Measurements from ENCODE around the gene TBCC.
A peak's percentile ranks its signal among the peaks of the same experiment; 100 is the strongest.
"Not testable (repeated sequence)": the region's sequence is repeated elsewhere in the genome, so short reads cannot be mapped to it uniquely, and the experiment has no call there.

Gene TBCC

DNA sequence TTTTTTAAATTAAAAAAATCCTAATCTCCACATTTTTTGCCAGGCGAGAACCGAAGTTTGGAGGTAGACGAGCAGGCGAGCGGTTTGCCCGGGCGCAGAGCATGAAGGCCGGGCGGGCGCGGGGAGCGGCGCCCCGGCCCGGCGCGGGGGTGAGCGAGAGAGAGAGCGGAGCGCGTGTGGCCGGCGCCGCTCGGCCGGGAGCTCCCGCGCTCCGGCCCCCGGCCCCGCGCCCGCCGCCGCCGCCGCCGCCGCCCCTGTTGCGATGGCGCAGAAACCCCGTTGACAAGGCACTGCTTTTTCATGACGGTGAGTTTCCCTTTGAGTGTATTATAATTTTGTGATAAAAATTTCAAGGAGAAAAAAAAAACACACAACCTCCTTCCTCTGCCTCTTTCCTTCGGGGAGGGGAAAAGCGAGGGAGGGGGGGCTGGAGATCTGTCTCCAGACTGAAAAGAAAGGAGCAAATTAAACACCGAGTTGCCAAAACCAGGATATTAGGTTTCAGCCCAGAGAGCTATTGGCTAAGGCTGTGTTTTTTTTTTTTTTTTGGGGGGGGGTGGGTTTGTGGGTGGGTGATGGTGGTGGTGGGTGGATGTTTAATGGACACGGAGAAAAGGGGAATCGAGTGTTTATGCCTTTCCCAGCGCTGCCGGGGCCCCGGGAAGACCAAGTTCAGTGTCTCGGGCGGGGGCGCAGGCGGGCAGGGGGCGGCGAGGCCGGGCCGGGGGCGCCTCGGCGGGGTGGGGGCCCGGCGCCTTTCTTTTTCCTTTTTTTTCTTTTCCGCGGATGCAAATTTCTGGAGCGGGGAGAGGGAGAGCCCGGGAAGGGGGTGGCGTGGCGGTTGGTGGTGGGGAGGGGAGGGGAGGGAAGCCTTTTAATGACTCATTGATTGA, 36.1 kb upstream of the TBCC start, which contains the start of gene BICRAL:
Gene BICRAL (plus strand): TSS at position 257 of the 893 bp plus-strand sequence. CDS start 39,971 bp downstream, outside the sequence.
- DNase-seq (ENCODE audit: low read depth), result peak; percentile 66
- peak within 1 kb of the TSS; percentile 72 for H3K4me3 ChIP-seq (ENCODE audit: low read depth, low read length)
- TF ChIP-seq, protein P1, sequence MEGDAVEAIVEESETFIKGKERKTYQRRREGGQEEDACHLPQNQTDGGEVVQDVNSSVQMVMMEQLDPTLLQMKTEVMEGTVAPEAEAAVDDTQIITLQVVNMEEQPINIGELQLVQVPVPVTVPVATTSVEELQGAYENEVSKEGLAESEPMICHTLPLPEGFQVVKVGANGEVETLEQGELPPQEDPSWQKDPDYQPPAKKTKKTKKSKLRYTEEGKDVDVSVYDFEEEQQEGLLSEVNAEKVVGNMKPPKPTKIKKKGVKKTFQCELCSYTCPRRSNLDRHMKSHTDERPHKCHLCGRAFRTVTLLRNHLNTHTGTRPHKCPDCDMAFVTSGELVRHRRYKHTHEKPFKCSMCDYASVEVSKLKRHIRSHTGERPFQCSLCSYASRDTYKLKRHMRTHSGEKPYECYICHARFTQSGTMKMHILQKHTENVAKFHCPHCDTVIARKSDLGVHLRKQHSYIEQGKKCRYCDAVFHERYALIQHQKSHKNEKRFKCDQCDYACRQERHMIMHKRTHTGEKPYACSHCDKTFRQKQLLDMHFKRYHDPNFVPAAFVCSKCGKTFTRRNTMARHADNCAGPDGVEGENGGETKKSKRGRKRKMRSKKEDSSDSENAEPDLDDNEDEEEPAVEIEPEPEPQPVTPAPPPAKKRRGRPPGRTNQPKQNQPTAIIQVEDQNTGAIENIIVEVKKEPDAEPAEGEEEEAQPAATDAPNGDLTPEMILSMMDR (IDR thresholded peaks at IDR 0.05; ENCODE audit: low read depth, low read length, missing control alignments), result no peak
- in situ Hi-C loops (cut with HindIII; ENCODE audit: low sequenced_read_pairs), result loop anchor here (5.0 kb wide), 1 partner anchor 90 kb away; no protein-coding TSS in a partner anchor

DNA sequence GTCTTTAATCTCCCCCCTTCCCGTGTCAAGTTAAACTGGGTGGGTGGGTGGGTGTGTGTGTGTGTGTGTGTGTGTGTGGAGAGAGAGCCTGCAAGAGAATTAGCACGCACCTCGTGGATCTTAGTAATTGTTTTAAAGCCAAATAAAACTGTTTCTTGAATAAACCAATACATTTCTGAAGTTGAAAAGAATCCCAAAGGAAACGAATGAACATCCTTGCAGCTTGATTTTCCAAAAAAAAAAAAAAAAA, 35.6 kb upstream of the TBCC start:
- TF ChIP-seq, protein P1 (IDR thresholded peaks at IDR 0.05; ENCODE audit: low read depth, low read length, missing control alignments), result no peak
- H3K4me3 ChIP-seq (ENCODE audit: low read depth, low read length), result peak overlapping the region; percentile 72
- no peak for DNase-seq (ENCODE audit: low read depth)
- in situ Hi-C loops (cut with HindIII; ENCODE audit: low sequenced_read_pairs), result loop anchor here (5.0 kb wide), 1 partner anchor 89 kb away; no protein-coding TSS in a partner anchor

DNA sequence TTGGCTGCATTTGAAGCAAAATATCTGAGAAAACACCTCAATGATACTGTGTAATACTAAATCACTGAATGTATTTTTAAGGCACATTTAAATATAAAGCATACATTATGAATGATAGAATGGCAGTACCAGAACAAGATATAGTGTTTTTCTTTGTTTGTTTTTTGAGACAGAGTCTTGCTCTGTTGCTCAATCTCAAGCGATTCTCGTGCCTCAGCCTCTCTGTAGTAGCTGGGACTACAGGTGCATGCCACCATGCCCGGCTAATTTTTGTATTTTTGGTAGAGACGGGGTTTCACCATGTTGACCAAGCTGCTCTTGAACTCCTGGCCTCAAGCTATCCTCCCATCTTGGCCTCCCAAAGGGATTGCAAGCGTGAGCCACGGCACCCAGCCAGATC, 33.6 kb upstream of the TBCC start:
- no peak overlapping the region for H3K4me3 ChIP-seq (ENCODE audit: low read depth, low read length)
- no peak for DNase-seq (ENCODE audit: low read depth)
- in situ Hi-C loops (cut with HindIII; ENCODE audit: low sequenced_read_pairs), result no loop called here
- TF ChIP-seq, protein P1 (IDR thresholded peaks at IDR 0.05; ENCODE audit: low read depth, low read length, missing control alignments), result no peak

DNA sequence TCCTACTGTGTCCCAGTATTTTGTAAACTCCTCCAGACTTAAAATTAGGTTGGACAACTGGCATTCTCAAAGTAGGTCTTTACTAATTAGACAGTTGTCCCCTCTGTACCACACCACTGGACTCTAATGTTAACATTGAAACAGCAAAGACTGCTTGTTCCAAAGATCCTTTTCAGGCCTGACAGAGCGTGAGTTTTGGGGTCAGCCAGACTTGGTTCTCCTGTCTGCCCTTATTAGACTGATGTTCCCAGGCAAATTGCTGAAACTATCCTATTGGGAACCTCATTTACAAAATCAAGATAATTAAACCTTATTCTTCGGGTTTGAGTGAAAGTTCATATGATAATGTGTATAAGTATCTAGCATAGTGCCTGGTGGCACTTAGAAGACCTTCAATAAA, 32.2 kb upstream of the TBCC start:
- DNase-seq (ENCODE audit: low read depth), result no peak
- H3K4me3 ChIP-seq (ENCODE audit: low read depth, low read length), result no peak overlapping the region
- in situ Hi-C loops (cut with HindIII; ENCODE audit: low sequenced_read_pairs), result no loop called here
- TF ChIP-seq, protein P1 (IDR thresholded peaks at IDR 0.05; ENCODE audit: low read depth, low read length, missing control alignments), result no peak

DNA sequence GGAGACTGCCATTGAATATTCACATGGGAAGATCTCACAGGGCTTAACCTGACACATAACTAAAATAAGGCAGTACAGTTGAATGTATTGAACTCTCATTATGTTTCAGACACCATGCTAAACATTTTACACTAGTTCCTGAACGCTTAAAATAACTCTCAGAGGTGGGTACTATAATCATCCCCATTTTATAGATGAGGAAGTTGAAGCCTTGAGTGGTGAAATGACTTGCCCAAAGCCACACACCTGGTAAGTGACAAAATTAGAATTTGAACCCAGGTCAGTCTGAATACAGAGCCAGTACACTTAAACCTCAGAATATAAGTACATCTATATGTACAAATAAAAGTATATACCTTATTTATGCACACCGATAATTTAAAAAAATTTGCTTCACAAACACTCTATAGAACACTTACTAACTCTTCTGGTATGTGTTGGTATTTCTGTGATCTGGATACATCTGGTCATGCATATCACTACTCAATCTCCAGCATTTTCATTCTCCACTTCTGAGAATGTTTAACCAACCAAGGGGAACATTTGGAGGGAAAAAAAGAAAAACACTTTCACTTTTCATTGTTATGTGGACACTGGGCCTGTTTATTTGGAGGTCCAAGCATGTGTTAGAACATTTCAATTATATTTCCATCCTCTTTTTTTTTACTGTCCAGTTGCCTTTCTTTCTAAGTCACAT, 31.4 kb upstream of the TBCC start:
- DNase-seq (ENCODE audit: low read depth), result peak; percentile 63
- in situ Hi-C loops (cut with HindIII; ENCODE audit: low sequenced_read_pairs), result no loop called here
- no peak overlapping the region for H3K4me3 ChIP-seq (ENCODE audit: low read depth, low read length)
- TF ChIP-seq, protein P1 (IDR thresholded peaks at IDR 0.05; ENCODE audit: low read depth, low read length, missing control alignments), result no peak

DNA sequence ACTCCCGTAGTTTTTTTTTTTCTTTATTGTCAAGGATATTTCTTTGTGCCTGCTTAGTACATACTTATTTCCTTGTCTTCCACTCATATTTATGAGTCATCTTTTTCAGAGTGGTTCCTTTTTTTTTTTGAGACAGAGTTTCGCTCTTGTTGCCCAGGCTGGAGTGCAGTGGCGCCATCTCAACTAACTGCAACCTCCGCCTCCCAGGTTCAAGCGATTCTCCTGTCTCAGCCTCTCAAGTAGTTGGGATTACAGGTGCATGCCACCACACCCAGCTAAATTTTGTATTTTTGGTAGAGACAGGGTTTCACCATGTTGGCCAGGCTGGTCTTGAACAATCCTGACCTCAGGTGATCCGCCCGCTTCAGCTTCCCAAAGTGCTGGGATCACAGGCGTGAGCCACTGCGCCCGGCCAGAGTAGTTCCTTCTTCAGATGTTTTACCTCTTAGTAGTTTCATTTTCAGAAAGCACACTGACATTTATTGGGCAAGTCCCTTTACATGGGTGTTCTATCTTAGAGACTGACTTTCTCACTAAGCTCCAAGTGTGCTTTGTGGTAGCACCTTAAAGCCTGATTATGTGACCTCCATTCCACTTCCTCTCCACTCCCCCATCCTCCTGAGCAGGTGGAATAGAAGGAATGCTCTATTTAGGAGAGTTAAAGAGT, 29.1 kb upstream of the TBCC start:
- DNase-seq (ENCODE audit: low read depth); in situ Hi-C loops (cut with HindIII; ENCODE audit: low sequenced_read_pairs); H3K4me3 ChIP-seq (ENCODE audit: low read depth, low read length): not testable (repeated sequence)
